A204.1 (cell line): ENCODE measurements around the gene GHRL.

Source experiments
- FAIRE-seq: peaks from 2 replicates; lab custom pipeline; 2012; peaks lifted over from hg19 to GRCh38; lab: Jason Lieb, UNC

GHRL gene

GRCh38 chr3:10294030-10294586, 1.4 kb upstream of the GHRL start:
- no peak for FAIRE-seq

- no peak for FAIRE-seq
Measured at GRCh38 chr3:10291641-10292040, 1.1 kb downstream of the GHRL start.

GRCh38 chr3:10290481-10291176, 2.1 kb downstream of the GHRL start:
- no peak for FAIRE-seq

GRCh38 chr3:10289787-10290355, 2.9 kb downstream of the GHRL start:
- FAIRE-seq = no peak

- no peak for FAIRE-seq
Measured at GRCh38 chr3:10289077-10289476, 3.7 kb downstream of the GHRL start.

- FAIRE-seq = no peak
Measured at GRCh38 chr3:10288575-10288960, 4.2 kb downstream of the GHRL start.

- no peak for FAIRE-seq
Measured at GRCh38 chr3:10287936-10288574, 4.7 kb downstream of the GHRL start.

GRCh38 chr3:10286596-10287295, 6.0 kb downstream of the GHRL start:
- no peak for FAIRE-seq

GRCh38 chr3:10286133-10286524, 6.6 kb downstream of the GHRL start:
- FAIRE-seq = no peak

GRCh38 chr3:10285272-10286132, 7.2 kb downstream of the GHRL start:
- no peak for FAIRE-seq

- FAIRE-seq = no peak
Measured at GRCh38 chr3:10284496-10284895, 8.3 kb downstream of the GHRL start.

- no peak for FAIRE-seq
Measured at GRCh38 chr3:10283638-10284037, 9.1 kb downstream of the GHRL start.

- FAIRE-seq = no peak
Measured at GRCh38 chr3:10281951-10282350, 10.8 kb downstream of the GHRL start.

- FAIRE-seq = no peak
Measured at GRCh38 chr3:10280571-10280970, 12.2 kb downstream of the GHRL start.

GRCh38 chr3:10280177-10280529, 12.6 kb downstream of the GHRL start:
- FAIRE-seq = no peak

- FAIRE-seq = no peak
Measured at GRCh38 chr3:10279384-10280176, 13.2 kb downstream of the GHRL start.

GRCh38 chr3:10278501-10278900, 14.2 kb downstream of the GHRL start:
- no peak for FAIRE-seq

- no peak for FAIRE-seq
Measured at GRCh38 chr3:10277115-10277625, 15.6 kb downstream of the GHRL start.

- no peak for FAIRE-seq
Measured at GRCh38 chr3:10274601-10275000, 18.1 kb downstream of the GHRL start.

- FAIRE-seq = no peak
Measured at GRCh38 chr3:10273702-10274305, 18.9 kb downstream of the GHRL start.

GRCh38 chr3:10272977-10273376, 19.8 kb downstream of the GHRL start:
- FAIRE-seq = no peak
